OCI-LY7 (cell line): ENCODE results near the gene DTX3.

ENCODE experiments used
- EZH2phosphoT487 ChIP-seq: fragments of 200-600 bp; sonication (generic); IDR thresholded peaks from 2 replicates; pipeline ENCODE4 v1.6.1; 2018; ENCODE audit warnings: low read depth, borderline replicate concordance, mild to moderate bottlenecking, mixed run types, antibody characterized with exemption, low read length, moderate library complexity, mixed read lengths
- TF ChIP-seq, protein P1 (sequence below): fragments of 200-600 bp; sonication (generic); conservative IDR thresholded peaks from 2 replicates; pipeline ENCODE4 v1.5.1; 2014; ENCODE audit warnings: mild to moderate bottlenecking, antibody characterized with exemption, low read length, moderate library complexity, mixed read lengths

DNA sequence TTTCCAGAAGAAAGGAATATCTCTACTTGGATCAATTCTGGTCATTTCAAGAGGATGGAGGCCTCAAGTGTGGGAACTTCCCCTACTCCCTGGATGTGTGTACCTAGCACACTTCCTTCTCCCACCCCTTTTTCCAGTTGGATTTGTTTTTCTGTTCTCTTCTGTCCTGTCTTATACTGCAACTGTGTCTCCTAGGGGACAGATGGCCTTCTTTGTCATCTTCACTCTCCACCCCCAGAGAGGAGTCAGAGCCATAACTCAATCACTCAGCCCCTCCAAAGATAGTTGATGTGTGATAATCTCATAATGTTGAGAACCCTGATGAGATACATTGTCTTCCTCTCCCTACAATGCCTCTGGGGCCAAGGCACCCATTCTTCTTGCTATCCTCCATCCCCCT, 2.1 kb upstream of the DTX3 start:
- TF ChIP-seq, protein P1, sequence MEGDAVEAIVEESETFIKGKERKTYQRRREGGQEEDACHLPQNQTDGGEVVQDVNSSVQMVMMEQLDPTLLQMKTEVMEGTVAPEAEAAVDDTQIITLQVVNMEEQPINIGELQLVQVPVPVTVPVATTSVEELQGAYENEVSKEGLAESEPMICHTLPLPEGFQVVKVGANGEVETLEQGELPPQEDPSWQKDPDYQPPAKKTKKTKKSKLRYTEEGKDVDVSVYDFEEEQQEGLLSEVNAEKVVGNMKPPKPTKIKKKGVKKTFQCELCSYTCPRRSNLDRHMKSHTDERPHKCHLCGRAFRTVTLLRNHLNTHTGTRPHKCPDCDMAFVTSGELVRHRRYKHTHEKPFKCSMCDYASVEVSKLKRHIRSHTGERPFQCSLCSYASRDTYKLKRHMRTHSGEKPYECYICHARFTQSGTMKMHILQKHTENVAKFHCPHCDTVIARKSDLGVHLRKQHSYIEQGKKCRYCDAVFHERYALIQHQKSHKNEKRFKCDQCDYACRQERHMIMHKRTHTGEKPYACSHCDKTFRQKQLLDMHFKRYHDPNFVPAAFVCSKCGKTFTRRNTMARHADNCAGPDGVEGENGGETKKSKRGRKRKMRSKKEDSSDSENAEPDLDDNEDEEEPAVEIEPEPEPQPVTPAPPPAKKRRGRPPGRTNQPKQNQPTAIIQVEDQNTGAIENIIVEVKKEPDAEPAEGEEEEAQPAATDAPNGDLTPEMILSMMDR: no peak
- TF ChIP-seq EZH2phosphoT487: no peak
